ENCODE measurements around the gene MAST2.
"Not testable (repeated sequence)": the region's sequence is repeated elsewhere in the genome, so short reads cannot be mapped to it uniquely, and the experiment has no call there.

Gene MAST2

GRCh38 chr1:45906883-45907282, 103.5 kb downstream of the MAST2 start:
- no peak for DNase-seq

GRCh38 chr1:45908611-45909140, 105.3 kb downstream of the MAST2 start:
- DNase-seq = no peak

DNA sequence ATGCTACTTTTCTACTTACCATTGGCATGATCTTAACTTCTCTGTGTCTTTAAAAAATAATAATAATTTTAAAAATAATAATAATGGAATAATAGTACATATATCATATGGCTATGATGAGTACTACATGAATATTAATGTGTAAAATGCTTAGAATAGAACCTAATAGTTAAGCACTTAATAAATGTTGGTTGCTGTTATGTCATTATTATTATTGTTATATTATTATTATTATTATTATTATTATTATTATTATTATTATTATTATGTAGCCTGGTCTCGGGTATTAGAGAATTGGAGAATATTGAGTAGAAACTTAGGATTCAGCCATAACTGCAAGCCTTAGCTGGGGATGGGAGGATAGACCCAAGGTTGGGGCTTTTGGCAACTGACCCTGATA, 108.2 kb downstream of the MAST2 start:
- DNase-seq = no peak

DNA sequence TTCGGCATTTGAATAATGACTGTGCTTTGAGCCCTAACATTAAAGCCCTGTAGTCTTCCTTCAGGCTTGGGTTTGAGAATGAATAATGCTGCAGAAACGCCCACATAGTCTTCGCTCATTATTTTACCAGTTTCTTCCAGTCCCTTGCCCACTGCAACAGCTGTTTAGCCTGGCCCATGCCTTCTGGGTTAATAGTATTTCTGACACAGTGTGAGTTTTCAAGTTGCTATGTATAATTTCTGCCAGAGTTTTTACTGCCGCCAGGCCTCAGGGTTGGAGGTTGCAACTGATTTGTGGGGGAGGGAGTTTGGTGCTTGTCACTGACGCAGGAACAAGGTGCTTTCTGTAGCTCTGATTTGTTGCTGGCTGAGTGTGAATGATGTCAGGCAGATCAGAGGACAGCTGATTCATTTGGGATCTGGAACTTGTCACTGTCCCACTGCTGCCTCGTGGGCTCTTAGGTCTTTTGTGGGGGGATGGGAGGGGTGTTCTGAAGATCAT, 109.8 kb downstream of the MAST2 start:
- no peak for DNase-seq

DNA sequence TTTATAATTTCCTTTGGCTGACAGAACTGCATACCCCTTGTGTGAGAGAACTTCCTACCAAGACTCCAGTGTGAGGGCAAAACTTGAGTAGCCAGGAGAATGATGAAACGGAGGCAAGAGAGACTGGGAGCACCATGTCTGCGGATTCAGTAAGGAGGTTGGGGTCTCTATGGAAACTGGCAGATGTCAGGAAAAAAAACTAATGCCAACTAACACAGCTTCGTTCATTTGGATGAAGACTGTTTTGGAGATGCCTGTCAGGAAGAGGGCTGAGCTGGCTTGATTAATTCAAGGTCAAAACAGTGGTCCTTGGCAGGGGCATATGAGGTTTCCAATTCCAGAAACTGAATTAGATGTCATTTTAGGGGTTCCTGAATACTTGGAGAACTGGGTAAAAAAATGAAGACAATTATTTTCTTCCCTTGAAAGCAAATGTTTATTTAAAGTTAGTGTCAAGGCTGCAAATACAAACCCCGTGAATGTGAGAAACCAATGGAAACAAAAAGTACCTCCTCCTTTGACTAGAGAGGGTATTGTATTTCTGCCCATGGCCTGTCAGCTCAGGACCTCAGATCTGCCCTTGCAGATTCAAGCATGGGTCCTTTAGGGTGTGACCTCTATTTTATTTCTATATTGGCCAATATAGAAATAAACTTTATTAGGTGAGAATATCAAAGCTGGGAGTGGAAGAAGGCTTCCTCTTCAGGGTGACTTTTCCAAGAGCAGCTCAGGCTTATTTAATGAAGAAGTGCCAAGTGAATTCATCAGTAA, 110.5 kb downstream of the MAST2 start:
- DNase-seq = no peak

DNA sequence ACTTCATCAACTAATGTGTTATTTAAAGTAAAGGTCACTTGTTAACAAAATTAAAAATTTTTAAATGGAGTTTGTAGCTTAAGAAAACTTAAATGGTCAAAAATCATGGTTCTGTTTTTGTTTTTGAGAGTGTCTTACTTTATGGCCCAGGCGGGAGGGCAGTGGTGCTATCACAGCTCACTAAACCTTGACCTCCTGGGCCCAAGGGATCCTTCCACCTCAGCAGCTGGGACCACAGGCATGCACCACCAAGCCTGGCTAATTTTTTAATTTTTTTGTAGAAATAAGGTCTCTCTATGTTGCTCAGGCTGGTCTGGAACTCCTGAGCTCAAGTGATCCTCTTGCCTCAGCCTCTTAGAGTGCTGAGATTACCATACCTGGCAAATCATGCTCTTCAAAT, 111.4 kb downstream of the MAST2 start:
- no peak for DNase-seq

GRCh38 chr1:45922374-45922773, 119.0 kb downstream of the MAST2 start:
- no peak for DNase-seq

DNA sequence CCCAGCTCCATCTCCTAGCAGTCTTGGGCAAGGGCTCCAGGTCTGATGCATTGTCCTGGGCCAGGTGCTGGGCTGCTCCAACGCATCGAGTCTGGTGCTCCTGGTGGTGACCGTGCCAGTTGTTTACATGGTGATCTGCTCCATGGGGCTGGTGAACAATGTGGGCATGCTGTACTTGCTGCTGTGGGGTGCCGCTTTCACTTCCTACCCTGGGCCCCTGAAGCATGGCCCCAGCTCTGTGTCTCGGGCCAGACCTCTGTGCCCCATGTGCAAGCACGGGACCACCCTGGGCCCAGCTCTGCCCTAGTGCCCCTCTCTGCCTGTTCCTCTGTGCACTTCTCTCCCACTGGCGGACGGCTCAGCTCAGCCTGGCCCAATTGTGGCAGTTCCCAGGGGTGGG, 119.4 kb downstream of the MAST2 start:
- DNase-seq = no peak

DNA sequence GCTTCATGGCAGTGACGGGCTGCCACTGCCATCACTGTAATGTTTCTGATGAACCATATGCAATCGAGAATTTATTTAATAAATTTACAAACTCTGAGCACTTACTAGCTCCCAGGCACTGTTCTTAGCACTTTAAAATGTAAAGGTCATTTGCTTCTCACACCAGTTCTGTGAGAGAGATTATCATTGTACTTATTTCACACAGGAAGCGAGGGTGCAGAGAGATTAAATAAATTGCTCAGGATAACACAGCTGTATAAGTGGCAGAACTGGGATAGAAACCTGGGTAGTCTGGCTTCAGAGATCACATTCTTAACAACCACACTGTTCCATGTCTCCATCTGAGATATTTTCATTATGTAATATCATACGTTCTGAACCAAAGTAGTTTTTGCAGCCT, 119.9 kb downstream of the MAST2 start:
- DNase-seq = no peak

- DNase-seq = no peak
These were observed 121.3 kb downstream of the MAST2 start for GRCh38 chr1:45924736-45925135.

DNA sequence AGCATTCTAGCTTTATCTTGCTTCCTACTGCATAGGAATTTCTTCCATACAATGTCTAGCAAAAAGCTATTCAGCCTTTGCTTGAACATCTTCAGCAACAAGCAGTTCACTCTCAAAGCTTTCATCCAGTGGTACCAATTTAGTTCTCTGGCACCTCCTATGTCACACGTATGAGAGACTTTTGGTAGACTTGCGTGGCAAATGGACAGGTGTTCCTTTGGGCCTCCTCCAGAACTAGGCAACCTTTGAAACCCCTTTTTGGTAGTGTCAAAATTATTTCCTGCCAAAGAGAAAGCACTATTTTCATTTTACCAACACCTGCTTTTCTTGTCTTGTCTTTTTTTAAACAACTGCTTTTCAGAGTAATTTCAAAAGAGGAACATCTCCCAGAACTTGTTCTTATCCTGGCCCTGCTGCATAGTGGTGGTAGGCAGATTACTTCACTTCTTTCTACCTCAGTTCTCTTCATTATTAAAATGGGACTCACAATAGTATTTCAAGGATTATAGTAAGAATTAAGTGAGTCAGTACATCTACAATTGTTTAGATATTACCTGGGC, 122.4 kb downstream of the MAST2 start:
- DNase-seq = no peak

GRCh38 chr1:45926330-45926729, 122.9 kb downstream of the MAST2 start:
- DNase-seq = no peak

DNA sequence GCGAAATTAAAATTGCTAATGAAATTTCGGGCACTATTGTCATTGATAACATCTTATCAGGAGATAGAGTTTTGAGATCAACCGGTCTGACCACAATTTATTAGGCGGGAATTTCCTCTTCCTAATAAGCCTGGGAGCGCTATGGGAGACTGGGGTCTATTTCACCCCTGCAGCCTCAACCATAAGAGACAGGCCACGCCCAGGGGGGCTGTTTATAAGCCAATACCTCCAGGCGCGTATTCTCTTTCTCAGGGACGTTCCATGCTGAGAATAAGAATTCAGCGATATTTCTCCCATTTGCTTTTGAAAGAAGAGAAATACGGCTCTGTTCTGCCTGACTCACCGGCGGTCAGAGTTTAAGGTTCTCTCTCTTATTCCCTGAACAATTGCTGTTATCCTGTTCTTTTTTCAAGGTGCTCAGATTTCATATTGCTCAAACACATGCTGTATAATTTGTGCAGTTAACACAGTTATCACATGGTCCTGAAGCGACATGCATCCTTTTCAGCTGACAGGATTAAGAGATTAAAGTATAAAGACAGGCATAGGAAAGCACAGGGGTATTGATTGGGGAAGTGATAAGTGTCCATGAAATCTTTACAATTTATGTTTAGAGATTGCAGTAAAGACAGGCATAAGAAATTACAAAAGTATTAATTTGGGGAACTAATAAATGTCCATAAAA, 124.0 kb downstream of the MAST2 start:
- not testable (repeated sequence) for DNase-seq

- no peak for DNase-seq
These were observed 125.2 kb downstream of the MAST2 start for GRCh38 chr1:45928486-45929205.

- DNase-seq = no peak
These were observed 125.9 kb downstream of the MAST2 start for GRCh38 chr1:45929257-45929687.

DNA sequence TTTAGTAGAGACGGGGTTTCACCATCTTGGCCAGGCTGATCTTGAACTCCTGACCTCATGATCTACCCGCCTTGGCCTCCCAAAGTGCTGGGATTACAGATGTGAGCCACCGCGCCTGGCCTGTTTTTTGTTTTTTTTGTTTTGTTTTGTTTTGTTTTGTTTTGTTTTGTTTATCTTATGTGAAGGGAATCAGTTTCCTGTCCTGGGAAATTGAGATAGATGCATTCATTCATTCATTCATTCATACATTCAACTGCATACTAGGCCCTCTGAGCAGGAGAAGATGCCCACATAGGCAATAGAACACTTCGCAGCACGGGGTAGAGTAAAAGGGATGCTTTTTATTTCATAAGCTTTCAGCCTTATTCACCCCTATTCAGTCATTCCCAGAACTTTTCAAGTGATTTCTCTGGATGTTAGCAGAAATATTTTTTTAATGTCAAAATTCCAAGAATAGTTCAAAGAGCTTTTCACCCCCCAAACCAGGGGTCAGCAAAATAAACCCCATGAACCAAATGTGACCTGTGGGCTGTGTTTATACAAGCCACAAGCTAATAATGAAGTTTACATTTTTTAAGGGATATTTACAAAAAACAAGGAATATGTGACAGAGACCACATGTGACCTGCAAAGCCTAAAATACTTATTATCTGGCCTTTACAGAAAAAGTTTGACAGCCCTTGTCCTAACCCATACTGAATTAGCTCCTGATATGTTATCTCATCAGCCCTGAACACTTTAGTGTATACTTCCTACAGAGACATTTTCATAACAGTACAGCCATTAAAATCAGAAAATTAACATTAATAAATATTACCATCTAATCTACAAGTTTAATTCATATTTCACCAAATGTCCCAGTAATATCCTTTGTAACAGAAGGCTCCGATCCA, 127.1 kb downstream of the MAST2 start:
- no peak for DNase-seq

GRCh38 chr1:45932205-45932604, 128.8 kb downstream of the MAST2 start:
- not testable (repeated sequence) for DNase-seq

DNA sequence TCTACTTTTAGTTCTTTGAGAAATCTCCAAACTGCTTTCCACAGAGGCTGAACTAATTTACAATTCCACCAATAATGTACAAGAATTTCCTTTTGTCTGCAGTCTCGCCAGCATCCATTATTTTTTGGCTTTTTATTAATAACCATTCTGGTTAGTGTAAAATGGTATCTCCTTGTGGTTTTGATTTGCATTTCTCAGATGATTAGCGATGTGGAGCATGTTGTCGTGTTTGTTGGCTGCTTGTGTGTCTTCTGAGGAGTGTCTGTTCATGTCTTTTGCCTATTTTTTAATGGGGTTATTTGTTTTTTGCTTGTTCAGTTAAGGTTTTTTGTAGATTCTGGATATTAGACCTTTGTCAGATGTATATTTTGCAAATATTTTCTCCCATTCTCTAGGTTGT, 131.5 kb downstream of the MAST2 start:
- DNase-seq = no peak

DNA sequence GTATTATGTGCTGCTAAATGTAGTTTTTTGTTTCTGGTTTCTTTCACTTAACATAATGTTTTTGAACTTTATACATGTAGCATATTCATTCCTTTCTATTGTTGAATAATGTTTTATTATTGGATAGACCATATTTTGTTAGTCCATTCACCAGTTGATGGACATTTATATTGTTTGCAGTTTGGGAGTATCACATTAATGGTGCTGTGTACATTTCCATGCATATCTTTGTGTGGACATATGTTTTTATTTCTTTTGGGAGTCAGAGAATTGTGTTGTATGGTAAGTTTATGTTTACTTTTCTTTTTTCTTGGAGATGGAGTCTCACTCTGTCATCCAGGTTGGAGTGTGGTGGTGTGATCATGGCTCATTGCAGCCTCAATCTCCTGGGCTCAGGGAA, 134.6 kb downstream of the MAST2 start:
- DNase-seq = no peak

GRCh38 chr1:45942411-45942810, 139.0 kb downstream of the MAST2 start:
- no peak for DNase-seq

DNA sequence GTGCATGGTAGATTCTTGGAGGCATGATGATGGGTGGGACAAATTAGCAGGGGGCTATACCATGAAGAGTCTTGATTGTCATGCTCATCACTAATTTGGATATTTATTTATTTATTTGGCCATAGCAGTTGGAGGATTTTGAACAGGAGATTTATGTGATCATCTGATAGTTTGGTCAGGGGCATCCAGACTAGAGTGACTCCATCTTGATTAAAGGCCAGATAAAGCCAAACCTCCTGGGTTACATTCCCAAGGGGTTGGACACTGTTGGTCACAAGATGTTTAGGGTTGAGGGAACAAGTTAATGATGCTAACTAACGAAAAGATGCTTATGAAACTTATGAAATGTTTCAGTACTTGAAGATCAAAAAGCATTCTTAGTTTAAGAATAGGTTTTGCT, 139.8 kb downstream of the MAST2 start:
- no peak for DNase-seq

GRCh38 chr1:45945426-45945825, 142.0 kb downstream of the MAST2 start:
- no peak for DNase-seq

Data from NCI-H510A treated with DMSO at 0.1 percent for 48 hours (cell line).